GM18909 (cell line): Measurements from ENCODE around the gene BDH1.
"Not testable (repeated sequence)": the region's sequence is repeated elsewhere in the genome, so short reads cannot be mapped to it uniquely, and the experiment has no call there.

ENCODE experiments used
- ATAC-seq: cut with Tn5 transposase; IDR thresholded peaks from one replicate; pipeline ENCODE4 v1.9.1; 2021; ENCODE audit warnings: mild to moderate bottlenecking; ENCODE audit not compliant: unreplicated experiment, poor library complexity

BDH1 gene

DNA sequence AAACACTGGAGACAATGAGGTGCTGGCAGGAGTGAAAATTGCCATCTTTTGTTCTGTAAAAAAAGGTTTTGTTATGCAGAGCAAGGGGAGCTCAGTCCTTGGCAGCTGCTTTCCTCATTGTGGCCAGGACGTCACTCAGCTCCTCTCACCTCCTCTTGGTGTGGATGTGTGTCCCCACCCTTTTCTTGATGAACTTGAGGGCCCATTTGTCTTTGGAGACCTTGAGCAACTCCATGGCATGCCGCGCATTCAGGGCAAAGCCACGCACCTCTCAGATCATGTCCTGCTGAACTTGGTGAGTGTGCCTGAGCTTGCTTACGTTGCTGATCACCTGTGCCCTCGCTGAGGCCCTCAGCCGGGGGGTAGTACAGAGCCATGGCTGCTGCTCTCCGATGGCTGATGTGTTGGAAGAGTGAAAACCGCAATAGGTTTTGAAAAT lies 24.5 kb upstream of the BDH1 start:
- no peak for ATAC-seq

DNA sequence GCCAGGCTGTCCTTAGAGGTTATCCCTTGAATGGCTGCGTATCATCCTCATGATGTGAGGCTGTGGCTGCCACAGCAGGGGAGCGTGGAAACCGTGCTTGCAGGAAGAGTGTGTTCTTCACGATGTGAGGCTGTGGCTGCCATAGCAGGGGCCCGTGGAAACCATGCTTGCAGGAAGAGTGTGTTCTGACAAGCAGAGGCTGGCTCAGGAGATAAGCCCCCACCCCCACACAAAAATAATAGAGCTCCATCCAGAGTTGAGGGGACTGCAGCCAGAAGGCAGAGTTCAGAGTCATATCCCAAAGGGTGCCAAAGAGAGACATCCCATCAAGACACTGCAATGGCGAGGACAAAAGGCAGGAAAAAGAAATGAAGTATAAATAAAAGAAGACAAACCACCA lies 22.6 kb upstream of the BDH1 start:
- no peak for ATAC-seq

DNA sequence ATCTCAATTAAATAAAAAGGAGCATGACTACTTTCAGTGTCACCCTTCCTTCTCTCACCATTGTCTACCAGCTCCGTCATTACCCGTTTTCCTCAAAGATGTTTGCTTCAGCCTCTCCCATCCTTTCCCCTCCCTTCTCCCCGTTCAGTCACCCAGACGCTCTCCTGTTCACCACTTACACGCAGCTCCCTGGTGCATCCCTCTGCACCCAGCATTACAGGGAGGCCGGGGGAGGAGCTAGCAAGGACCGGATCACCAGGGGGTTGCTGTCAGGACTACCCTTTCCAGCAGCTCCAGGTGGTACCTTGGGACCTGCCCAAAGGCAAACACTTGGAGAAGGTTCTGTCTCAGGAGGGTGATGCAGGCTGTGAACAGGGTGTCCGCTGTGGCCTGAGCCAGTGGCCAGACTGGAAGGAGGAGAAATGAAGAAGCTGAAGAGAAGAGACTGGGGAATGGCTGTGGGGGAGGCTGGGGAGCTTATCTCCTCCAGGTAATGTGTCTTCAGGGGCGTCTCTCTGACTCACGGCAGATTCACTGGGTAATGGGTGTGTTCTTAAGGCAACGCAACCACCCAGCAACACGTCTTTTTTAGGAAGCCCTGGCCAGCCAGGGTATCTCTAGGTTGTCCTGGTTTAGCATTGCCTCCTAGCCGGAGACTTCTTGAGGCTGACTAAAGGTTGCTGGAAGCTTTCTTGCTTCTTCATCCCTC lies 21.8 kb upstream of the BDH1 start:
- ATAC-seq, result no peak

DNA sequence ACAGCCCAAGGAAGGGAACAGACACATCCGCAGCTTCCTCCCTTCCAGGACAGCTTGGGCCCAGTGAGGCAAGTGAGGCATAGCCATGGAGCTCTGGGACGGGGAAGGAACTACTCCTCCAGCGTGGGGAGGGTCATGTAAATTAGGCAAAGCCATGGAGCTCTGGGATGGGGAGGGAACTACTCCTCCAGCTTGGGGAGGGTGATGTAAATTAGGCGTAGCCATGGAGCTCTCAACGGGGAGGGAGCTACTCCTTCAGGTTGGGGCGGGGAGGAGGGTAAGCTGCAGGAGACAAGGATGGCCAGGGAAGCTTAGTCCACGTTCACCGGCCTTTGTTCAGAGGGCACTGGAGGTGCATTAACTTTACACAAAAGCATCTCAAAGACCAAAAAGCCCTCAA lies 21.1 kb upstream of the BDH1 start:
- no peak for ATAC-seq

- ATAC-seq, result no peak
Measured at GRCh38 chr3:197575362-197575761, 19.6 kb upstream of the BDH1 start.

DNA sequence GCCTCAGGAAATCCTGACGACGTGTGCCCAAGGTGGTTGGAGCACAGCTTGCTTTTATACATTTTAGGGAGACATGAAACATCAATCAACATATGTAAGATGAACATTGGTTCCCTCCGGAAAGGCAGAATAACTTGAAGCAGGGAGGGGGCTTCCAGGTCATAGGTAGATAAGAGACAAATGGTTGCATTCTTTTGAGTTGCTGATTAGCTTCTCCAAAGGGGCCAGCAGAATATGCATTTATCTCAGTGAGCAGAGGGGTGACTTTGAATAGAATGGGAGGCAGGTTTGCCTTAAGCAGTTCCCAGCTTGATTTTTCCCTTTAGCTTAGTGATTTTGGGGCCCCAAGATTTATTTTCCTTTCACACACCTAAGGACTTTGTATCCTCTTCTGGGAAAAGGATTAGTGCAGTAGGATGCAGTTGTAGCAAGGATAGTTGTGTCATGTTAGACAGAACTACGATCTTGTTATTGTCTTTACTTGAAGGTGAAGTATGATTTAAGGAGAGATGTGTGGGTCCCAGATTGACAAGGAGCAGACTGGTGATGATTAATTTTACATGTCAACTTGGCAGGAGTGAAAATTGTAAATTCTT lies 18.7 kb upstream of the BDH1 start:
- not testable (repeated sequence) for ATAC-seq

DNA sequence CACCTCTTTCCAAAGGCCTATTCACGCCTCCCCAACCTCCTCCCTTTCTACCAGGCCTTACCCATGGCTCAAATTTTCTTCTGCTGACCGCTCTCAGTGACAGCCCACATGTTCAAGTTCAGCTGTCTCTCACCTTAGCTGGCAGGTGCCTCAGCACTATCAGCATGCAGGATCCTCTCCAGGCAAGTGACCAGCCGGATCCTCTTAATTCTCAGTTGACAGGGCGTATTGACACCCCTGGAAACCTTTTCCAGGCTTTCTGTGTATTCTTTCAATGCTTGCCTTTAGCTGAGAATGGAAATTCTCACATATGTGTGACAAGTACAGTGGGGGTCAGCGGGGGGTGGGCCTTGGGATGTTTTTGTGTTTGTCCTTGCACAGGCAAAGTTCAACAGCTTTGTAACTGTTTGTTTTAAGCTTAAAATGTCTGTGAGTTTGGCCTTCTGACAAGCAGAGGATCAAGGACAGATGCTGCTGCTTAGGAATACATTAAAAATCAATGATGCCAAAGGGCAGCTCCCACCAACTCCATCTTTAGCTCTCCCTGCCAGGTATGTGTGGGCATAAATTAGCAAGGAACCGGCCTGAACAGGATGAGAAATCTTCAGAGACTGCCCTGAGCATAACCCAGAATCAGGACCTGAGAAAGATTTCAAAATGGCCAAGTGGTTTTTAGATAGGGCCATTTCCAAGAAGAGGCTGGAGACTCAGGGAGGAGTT lies 17.4 kb upstream of the BDH1 start:
- ATAC-seq, result no peak

DNA sequence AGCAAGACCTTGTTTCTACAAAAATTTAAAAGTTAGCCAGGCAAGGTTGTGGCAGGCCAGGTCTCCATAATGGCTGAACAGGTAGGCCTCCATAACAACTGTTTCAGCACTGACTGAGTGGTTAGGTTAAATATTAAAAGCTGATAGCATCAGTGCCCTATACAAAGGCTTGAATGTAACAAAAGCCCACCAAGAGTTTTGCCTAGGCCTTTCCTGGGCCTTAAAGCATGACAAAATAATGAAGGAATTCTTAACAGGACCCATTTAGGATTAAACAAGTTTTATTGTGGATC lies 16.1 kb upstream of the BDH1 start:
- not testable (repeated sequence) for ATAC-seq

DNA sequence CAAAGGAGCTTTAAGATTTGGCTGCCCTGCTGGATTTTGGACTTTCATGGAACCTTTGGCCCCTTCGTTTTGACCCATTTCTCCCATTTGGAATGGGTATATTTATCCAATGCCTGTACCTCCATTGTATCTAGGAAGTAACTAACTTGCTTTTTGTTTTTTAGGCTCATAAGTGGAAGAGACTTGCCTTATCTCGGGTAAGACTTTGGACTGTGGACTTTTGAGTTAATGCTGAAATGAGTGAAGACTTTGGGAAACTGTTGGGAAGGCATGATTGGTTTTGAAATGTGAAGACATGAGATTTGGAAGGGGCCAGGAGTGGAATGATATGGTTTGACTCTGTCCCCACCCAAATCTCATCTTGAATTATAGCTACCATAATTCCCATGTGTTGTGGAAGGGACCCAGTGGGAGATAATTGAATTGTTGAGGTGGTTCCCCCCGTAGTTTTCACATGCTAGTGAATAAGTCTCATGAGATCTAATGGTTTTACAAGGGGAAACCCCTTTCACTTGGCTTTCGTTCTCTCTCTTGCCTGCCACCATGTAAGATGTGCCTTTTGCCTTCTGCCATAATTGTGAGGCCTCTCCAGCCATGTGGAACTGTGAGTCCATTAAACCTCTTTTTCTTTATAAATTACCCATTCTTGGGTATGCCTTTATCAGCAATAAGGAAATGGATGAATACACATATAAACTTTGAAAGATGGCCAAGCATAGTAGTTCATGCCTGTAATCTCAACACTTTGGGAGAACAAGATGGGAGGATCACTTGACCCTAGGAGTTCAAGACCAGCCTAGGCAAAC lies 15.5 kb upstream of the BDH1 start:
- not testable (repeated sequence) for ATAC-seq

DNA sequence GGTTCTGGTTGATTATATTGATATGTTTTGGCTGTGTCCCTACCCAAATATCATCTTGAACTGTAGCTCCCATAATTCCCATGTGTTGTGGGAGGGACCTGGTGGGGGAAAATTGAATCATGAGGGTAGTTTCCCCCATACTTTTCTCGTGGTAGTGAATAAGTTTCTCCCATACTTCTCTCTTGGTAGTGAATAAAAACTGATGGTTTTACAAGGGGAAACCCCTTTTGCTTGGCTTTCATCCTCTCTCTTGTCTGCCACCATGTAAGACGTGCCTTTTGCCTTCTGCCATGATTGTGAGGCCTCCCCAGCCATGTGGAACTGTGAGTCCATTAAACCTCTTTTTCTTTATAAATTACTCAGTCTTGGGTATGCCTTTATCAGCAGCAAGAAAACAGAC lies 13.7 kb upstream of the BDH1 start:
- ATAC-seq, result not testable (repeated sequence)

DNA sequence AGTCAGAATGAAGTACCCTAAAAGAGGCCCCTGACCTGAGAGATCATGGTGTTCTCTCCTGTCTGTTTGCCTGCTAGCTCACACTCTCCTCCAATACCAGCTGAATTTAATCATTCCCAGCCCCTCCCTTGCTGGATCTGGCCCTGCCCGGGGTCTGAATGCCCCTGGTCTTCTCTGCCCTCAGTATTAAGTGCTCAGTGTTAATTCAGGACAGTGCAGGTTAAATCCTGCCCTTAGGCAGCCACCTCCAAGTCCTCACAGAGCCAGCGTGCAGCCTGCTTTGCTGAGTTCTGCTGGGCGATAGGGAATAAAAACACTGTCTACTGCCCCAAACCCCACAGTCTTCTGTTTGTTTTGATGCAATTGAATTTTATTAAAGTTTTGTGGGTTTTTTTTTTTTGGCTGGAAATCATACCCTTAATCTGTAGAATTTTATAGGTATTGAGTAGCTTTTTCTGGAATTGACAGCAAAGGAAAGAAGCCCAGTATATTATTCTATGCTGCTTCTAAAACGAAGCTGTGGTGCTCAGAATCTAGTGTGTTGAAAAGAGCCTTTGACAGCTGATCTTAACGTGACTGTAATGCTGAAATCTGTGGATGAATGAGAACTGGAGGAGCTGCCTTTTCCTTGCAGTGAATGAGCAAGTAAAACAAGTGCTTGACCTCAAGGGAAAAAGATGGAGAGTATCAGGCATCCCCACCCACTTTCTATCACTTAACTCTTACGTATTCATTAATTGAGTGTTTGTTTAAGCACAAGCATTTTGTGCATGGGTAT lies 12.3 kb upstream of the BDH1 start:
- no peak for ATAC-seq

DNA sequence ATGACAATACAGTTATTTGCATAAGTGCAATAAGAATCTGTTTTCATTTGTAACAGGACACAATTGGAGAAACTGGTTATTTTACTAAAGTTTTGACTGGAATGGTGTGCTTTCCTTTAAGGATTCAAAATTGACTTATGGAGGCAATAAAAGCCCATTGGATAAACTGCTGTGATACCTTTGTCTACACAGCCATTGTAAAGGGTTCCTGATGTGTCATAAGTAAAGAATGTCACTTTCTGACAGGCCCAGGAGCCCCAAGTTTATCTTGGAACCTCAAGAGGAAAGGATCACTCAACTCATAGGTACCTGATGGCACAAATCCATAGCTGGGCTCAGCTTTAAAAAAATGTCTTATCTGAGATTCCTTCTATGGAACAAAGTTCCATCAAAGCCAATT lies 10.4 kb upstream of the BDH1 start:
- not testable (repeated sequence) for ATAC-seq

GRCh38 chr3:197564097-197564843 lies 8.5 kb upstream of the BDH1 start:
- ATAC-seq, result no peak

- ATAC-seq, result no peak
Measured at GRCh38 chr3:197562398-197563251, 6.9 kb upstream of the BDH1 start.

DNA sequence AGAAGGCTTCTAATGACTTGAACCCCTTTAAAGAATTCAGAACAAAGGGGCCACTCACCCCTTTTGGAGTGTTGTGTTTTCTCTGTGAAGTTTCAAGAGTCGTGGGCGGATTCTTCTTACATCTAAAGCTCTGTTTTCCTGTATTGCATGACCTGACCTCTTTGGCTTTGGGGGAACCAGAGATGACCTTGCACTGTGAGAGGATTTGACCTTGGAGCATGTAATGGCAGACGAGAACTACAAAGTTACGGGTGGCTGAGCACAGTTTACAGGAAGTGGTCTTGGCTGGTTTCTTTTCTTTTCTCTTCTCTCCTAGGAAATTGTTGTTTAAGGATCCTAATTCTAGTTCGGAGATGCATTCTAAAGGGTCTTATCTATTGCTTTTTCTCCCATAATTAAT lies 6.2 kb upstream of the BDH1 start:
- no peak for ATAC-seq

DNA sequence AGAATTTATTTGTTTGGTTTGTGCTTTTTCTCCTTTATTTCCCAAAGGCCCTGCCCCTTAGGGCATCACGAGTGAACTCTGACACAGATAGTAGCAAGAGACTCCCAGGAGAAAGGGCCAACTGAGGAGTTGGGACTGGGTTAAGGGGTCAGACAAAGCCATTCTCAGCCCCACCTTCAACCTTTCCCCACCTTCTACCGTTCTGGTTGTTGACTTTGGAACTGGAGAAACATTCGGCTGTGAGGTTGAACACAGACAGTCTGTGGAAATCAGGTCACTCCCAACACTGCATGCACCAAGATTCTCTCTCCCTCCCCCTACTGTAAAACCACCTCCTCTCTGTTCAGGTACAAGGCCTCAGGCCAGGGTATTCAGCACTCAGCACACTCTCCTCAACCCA lies 3.9 kb upstream of the BDH1 start:
- no peak for ATAC-seq

GRCh38 chr3:197554562-197555280 lies 1.0 kb downstream of the BDH1 start:
- ATAC-seq, result peak; percentile 95

GRCh38 chr3:197554196-197554561 lies 1.6 kb downstream of the BDH1 start:
- peak; percentile 0 for ATAC-seq
